GM12872 (cell line): ENCODE measurements around the gene RBM4.

Source experiments
- TF ChIP-seq, protein P1 (sequence below): IDR thresholded peaks from 3 replicates; pipeline ENCODE4 v1.5.1; 2011; ENCODE audit warnings: low read depth, mild to moderate bottlenecking, low read length, moderate library complexity; ENCODE audit not compliant: insufficient read depth

The RBM4 gene

GRCh38 chr11:66595245-66595904, 43.1 kb upstream of the RBM4 start:
- TF ChIP-seq, protein P1, sequence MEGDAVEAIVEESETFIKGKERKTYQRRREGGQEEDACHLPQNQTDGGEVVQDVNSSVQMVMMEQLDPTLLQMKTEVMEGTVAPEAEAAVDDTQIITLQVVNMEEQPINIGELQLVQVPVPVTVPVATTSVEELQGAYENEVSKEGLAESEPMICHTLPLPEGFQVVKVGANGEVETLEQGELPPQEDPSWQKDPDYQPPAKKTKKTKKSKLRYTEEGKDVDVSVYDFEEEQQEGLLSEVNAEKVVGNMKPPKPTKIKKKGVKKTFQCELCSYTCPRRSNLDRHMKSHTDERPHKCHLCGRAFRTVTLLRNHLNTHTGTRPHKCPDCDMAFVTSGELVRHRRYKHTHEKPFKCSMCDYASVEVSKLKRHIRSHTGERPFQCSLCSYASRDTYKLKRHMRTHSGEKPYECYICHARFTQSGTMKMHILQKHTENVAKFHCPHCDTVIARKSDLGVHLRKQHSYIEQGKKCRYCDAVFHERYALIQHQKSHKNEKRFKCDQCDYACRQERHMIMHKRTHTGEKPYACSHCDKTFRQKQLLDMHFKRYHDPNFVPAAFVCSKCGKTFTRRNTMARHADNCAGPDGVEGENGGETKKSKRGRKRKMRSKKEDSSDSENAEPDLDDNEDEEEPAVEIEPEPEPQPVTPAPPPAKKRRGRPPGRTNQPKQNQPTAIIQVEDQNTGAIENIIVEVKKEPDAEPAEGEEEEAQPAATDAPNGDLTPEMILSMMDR, result no peak

DNA sequence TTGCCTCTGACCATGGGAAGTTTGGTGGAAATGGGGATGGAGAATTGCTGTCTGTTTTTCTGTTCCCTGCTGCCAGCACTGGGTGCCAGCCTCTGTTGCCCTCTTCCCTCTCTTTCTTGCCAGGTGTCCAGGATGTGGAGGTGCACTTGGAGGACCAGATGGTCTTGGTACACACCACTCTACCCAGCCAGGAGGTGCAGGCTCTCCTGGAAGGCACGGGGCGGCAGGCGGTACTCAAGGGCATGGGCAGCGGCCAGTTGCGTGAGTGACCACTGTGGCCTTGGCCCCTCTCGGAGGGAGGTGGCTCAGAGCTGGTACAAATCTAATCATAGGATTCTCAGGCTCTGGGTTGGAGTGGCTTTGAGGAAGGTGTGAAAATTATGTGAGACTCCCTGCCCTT, 39.5 kb upstream of the RBM4 start:
- TF ChIP-seq, protein P1, result no peak

- TF ChIP-seq, protein P1, result no peak
Measured at GRCh38 chr11:66600219-66600618, 38.3 kb upstream of the RBM4 start.

- TF ChIP-seq, protein P1, result no peak
Measured at GRCh38 chr11:66600631-66601233, 37.8 kb upstream of the RBM4 start.

DNA sequence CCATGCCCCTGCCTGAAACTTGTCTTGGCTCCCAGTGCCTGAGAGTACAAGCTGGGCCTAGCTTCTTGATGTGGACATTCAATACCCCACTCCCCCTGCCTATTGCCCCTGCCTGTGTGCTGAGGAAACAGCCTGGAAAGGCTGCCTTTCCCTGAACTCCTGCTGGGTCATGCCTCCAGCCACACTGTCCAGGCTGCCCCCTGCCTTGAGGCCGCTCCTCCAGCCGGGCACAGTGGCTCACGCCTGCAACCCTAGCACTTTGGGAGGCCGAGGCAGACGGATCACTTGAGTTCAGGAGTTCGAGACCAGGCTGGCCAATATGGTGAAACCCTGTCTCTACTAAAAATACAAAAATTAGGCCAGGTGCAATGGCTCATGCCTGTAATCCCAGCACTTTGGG, 35.4 kb upstream of the RBM4 start:
- TF ChIP-seq, protein P1, result no peak

GRCh38 chr11:66604155-66604554, 34.3 kb upstream of the RBM4 start:
- TF ChIP-seq, protein P1, result no peak

DNA sequence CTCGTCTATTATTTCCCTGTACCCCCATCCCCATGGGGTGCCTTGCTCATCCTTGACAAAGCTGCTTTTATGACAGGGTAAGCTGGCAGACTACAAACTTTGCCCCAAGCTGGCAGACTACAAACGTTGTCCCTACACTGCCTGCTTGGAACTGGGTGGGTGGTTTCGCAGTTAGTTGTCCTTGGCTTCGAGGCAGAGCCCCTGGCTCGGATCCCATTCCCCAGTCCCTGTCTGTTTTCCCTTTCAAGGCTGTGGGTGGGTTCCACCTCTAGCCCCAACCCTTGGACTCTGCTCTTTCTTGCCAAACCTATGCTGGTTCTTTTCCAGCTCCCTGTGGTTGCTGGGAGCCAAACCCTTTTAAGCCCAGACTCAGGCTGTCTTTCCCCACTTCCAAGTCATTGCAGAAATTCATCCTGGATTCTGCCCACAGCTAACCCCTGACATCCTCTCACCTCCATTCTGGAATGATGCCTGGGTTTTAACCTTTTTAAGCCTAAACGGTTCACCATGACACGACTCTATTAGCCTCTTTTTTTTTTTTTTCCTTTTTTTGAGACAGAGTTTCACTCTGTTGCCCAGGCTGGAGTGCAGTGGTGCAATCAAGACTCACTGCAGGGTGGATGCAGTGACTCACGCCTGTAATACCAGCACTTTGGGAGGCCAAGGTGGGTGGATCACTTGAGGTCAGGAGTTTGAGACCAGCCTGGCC, 31.2 kb upstream of the RBM4 start:
- TF ChIP-seq, protein P1, result no peak
